ENCODE data around the gene OR7C2.
A peak's percentile ranks its signal among the peaks of the same experiment; 100 is the strongest.

OR7C2 gene

GRCh38 chr19:14979476-14980255 is 38.4 kb downstream of the OR7C2 start, which contains the start of gene SLC1A6:
SLC1A6 (minus strand) TSS chr19:14979864; CDS start chr19:14972910, 6,954 bp downstream.
- no peak for DNase-seq

GRCh38 chr19:14985133-14985532 is 43.8 kb downstream of the OR7C2 start:
- peak; percentile 9 for DNase-seq

Measured in stimulated activated CD4-positive, alpha-beta T cell treated with anti-CD3 and anti-CD28 coated beads, Interleukin-1b, Interleukin-23, amount 100 ng/mL, for 48 hours (primary cell).